HG03095 (cell line): ENCODE measurements around the gene PPP4R4.
"Not testable (repeated sequence)": the region's sequence is repeated elsewhere in the genome, so short reads cannot be mapped to it uniquely, and the experiment has no call there.

ENCODE experiments used
- ATAC-seq: cut with Tn5 transposase; IDR thresholded peaks from one replicate; pipeline ENCODE4 v1.9.1; 2021; ENCODE audit warnings: moderate library complexity; ENCODE audit not compliant: unreplicated experiment

The PPP4R4 gene

GRCh38 chr14:94175747-94176146, 1.6 kb downstream of the PPP4R4 start:
- no peak for ATAC-seq

GRCh38 chr14:94176808-94177207, 2.7 kb downstream of the PPP4R4 start:
- ATAC-seq: no peak

- ATAC-seq: no peak
Observed at GRCh38 chr14:94177806-94178205, 3.7 kb downstream of the PPP4R4 start.

- ATAC-seq: no peak
Observed at GRCh38 chr14:94179244-94179643, 5.1 kb downstream of the PPP4R4 start.

GRCh38 chr14:94180655-94181271, 6.6 kb downstream of the PPP4R4 start:
- peak; percentile 69 for ATAC-seq

- no peak for ATAC-seq
Observed at GRCh38 chr14:94181835-94182234, 7.7 kb downstream of the PPP4R4 start.

- no peak for ATAC-seq
Observed at GRCh38 chr14:94192536-94192935, 18.4 kb downstream of the PPP4R4 start.

- no peak for ATAC-seq
Observed at GRCh38 chr14:94193776-94194175, 19.7 kb downstream of the PPP4R4 start.

GRCh38 chr14:94196057-94196456, 21.9 kb downstream of the PPP4R4 start:
- no peak for ATAC-seq

GRCh38 chr14:94203473-94204210, 29.5 kb downstream of the PPP4R4 start:
- ATAC-seq: no peak

GRCh38 chr14:94213021-94213420, 38.9 kb downstream of the PPP4R4 start:
- no peak for ATAC-seq

- no peak for ATAC-seq
Observed at GRCh38 chr14:94213741-94214140, 39.6 kb downstream of the PPP4R4 start.

GRCh38 chr14:94217116-94217515, 43.0 kb downstream of the PPP4R4 start:
- no peak for ATAC-seq

GRCh38 chr14:94218198-94218886, 44.2 kb downstream of the PPP4R4 start:
- not testable (repeated sequence) for ATAC-seq

- no peak for ATAC-seq
Observed at GRCh38 chr14:94224040-94224439, 49.9 kb downstream of the PPP4R4 start.

GRCh38 chr14:94225460-94226378, 51.6 kb downstream of the PPP4R4 start:
- no peak for ATAC-seq

- no peak for ATAC-seq
Observed at GRCh38 chr14:94227029-94227428, 52.9 kb downstream of the PPP4R4 start.

- no peak for ATAC-seq
Observed at GRCh38 chr14:94237046-94237445, 62.9 kb downstream of the PPP4R4 start.

GRCh38 chr14:94237983-94238382, 63.9 kb downstream of the PPP4R4 start:
- no peak for ATAC-seq

- no peak for ATAC-seq
Observed at GRCh38 chr14:94239406-94239805, 65.3 kb downstream of the PPP4R4 start.

GRCh38 chr14:94244182-94244581, 70.1 kb downstream of the PPP4R4 start:
- no peak for ATAC-seq
